HG03342 (cell line): ENCODE measurements around the gene ANK3.

ENCODE experiments used
- ATAC-seq: cut with Tn5 transposase; IDR thresholded peaks from one replicate; pipeline ENCODE4 v1.9.1; 2021; ENCODE audit warnings: mild to moderate bottlenecking, moderate library complexity; ENCODE audit not compliant: unreplicated experiment

Gene ANK3

GRCh38 chr10:60389413-60390025 is at the start of gene ANK3:
Gene ANK3, minus strand, starts transcription at chr10:60389875. Its CDS starts 337 bp downstream, at chr10:60389538.
- ATAC-seq, result no peak

GRCh38 chr10:60434418-60435046 is 44.9 kb upstream of the ANK3 start:
- no peak for ATAC-seq

DNA sequence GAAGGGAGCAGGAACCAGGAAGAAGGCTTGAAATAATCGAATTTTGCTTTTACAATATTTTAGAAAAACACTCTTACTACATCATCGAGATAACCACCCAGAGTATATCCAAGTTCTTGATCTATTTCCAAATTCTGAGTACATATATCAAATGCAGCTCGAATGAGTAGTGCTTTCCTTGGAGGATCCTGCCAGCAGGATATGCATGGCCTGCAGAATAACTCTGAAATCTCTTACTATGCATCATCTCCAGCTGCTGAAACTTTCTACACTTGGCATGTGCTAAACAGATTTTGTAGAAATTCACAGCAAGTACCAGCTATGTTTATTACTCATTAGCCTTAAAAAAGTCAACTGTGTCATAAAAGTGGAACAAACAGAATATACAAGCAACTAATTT is 44.0 kb upstream of the ANK3 start:
- ATAC-seq, result no peak

DNA sequence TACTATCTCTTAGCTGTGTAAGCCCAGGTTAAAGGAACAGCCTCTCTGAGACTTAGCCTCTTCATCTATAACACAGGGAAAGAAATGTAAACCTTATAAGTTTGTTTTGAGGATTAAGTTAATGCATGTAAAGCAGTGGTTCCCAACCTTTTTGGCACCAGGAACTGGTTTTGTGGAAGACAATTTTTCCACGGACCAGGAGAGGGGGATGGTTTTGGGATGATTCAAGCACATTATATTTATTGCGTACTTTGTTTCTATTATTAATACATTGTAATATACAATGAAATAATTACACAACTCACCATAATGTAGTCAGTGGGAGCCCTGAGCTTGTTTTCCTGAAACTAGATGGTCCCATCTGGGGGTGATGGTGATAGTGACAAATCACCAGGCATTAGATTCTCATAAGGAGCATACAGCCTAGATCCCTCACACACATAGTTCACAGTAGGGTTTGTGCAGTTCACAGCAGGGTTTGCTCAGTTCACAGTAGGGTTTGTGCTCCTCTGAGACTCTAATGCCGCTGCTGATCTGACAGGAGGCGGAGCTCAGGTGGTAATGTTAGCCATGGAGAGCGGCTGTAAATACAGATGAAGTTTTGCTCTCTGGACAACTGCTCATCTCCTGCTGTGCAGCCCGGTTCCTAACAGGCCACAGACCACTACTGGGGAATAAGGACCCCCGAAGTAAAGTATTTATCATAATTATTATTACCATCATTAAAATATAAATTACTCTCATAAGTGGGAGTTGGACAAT is 41.3 kb upstream of the ANK3 start:
- no peak for ATAC-seq

DNA sequence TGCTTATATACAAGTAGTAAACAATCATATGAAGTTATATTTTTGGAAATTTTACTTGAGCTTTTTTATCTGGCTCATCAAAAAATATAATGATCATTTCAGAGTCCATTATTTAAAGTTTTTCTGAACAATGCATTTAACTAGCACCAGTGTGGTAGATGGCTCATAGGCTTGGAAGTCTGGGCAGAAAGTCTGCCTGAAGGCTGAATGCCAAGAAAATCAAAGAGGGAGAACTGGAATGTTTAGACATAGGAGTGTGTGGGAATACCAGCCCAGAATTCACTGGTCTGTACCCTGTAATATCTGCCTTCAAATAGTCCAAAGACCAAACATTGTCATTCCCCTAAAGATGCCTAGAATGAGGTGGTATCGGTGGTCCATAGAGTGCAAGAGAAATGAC is 40.3 kb upstream of the ANK3 start:
- ATAC-seq, result no peak

GRCh38 chr10:60429084-60429849 is 39.6 kb upstream of the ANK3 start:
- no peak for ATAC-seq

- no peak for ATAC-seq
Observed at GRCh38 chr10:60428387-60428737, 38.7 kb upstream of the ANK3 start.

- ATAC-seq, result no peak
Observed at GRCh38 chr10:60427709-60428386, 38.2 kb upstream of the ANK3 start.

DNA sequence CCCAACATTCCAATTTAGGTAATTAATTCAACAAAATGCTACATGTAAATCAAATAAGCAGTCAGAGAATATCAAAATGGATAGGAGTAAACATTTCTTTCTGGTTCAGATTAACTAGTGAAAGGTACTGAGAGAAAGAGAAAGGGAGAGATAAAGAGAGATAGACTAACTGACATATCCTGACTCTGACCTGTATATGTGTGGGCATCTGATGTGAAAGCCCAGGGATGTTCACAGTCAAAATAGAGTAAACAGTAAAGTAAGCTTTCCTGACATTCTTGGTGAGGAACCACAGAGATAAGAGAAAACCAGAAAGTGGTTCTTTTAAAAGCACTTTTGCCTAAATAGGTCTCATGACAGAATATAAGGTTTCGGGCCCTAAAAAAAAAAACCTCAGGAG is 37.5 kb upstream of the ANK3 start:
- no peak for ATAC-seq

- no peak for ATAC-seq
Observed at GRCh38 chr10:60426425-60426824, 36.8 kb upstream of the ANK3 start.

DNA sequence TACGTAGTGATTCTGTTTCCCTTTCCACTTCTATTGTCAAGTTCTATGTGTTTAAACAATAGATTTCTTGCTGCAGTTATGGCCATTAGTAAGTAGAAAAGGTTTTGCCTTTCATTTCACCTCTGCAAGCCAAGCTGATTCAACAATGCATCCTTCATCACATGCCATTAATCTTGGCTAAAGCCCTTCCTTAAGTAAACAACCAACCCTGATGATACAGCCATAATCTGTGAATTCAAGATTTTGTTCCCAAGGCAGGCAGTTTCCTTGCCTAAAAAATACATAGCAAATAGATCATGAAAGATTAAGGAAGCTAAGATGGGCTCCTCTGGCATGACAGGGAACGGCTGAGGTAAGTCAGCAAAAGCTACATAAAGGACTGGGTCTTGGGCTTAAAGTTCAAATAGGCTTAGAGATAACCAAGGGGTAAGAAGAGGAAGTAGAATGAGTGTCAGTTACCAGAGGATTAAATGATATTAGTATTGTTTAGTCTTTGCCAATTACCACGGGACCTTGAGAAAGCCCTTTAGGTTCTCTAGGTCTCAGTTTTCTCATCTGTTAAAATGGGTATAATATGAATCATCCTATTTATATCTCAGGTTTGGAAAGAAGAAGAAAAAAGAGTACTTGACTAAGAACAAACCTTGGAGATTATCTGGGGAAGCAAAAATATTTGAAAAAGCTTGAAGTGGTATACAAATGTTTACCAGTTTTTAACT is 35.9 kb upstream of the ANK3 start:
- ATAC-seq, result no peak

DNA sequence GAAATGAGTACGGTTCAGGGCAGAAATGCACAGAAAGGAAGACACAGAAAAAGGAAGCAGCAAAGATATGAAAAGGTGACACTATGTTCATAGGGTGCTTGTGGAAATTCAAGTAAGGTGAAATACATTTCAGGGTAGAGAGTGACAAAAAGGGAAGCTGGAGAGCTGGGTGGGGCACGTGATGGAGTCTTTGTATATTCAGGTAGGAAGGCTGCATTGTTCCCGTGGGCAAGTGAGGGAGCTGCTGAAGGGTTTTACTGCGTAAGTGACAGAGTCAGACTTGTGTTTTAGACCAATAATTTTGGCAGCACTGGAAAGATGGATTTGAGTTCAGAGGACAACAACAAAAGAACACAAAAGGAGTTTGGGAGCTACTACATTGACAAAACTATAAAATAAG is 35.3 kb upstream of the ANK3 start:
- ATAC-seq, result no peak

GRCh38 chr10:60423920-60424319 is 34.2 kb upstream of the ANK3 start:
- ATAC-seq, result no peak

GRCh38 chr10:60422809-60423208 is 33.1 kb upstream of the ANK3 start:
- no peak for ATAC-seq

- no peak for ATAC-seq
Observed at GRCh38 chr10:60420991-60421894, 31.6 kb upstream of the ANK3 start.

DNA sequence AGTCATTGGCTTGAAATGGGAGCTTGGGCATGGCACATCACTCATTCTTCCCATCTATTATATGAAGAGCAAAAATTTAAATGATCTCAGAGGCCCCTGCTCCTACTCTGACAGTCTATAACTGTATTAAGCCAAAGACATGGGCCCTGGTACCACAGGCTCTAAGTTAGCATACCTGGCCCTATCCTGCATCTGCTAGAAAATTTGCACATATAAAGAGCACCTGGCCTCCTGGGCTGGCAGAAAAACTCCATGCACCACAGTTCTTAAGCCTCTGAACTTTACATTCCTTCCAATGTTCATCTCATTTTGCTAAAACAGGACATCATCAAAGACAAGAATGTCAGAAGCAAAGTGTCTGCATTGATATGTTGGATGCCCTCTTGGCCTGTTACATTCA is 29.6 kb upstream of the ANK3 start:
- ATAC-seq, result no peak

DNA sequence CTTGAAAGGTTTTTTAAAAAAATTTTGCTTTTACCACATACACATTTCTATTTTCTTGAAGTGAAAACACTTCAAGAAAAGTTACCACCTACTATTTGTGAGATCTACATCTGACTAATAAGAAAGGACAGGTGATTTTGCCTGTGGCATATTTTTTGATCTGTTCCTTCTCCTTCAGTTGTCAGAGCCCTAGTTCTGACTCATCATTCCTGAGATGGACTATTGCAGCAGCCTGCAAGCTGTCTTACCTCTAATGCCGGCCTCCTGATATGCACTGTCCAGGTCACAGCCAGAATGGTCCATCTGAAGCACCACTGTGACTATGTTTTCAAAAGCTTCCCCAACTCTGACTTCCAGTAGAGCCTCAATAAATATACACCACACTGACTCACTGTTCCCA is 28.2 kb upstream of the ANK3 start:
- no peak for ATAC-seq

GRCh38 chr10:60417024-60417423 is 27.3 kb upstream of the ANK3 start:
- no peak for ATAC-seq

- no peak for ATAC-seq
Observed at GRCh38 chr10:60414877-60415585, 25.4 kb upstream of the ANK3 start.
